Activated CD8-positive, alpha-beta memory T cell treated with anti-CD3 and anti-CD28 coated beads, Interleukin-2, amount 50 U/mL, for 1 hour (primary cell): ENCODE results near the gene BICRA.

Experiments used
- DNase-seq: peaks from one replicate; pipeline ENCODE4 v3.0.0-alpha.2; 2020; ENCODE audit errors: extremely low read depth

BICRA gene

DNA sequence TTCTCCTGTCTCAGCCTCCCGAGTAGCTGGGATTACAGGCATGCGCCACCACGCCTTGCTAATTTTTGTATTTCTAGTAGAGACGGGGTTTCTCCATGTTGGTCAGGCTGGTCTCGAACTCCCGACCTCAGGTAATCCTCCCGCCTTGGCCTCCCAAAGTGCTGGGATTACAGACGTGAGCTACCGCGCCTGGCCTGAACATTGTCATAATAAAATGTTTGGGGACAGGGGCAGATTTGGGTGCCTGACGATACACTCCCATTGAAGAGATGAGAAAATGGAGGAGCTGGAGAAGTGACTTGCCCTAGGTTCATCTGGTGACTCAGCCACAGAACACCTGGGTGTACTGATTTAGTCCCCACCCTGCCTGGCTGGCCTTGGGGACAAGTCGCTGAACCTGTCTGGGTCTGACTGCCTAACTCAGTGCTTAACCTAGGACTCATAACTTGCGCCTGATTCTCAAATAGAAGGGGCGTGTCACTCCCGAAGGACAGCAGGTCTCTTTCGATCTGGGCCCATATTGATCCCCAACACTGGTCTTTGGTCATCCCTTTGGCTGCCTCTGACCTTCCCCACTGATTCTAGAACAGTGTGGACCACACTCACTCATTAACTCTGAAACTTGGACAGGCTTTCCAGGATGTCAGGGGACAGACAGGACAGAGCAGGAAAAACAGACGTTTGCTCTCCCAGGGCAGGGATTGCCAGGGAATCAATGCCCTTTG lies 7.6 kb upstream of the BICRA start:
- DNase-seq, result no peak

DNA sequence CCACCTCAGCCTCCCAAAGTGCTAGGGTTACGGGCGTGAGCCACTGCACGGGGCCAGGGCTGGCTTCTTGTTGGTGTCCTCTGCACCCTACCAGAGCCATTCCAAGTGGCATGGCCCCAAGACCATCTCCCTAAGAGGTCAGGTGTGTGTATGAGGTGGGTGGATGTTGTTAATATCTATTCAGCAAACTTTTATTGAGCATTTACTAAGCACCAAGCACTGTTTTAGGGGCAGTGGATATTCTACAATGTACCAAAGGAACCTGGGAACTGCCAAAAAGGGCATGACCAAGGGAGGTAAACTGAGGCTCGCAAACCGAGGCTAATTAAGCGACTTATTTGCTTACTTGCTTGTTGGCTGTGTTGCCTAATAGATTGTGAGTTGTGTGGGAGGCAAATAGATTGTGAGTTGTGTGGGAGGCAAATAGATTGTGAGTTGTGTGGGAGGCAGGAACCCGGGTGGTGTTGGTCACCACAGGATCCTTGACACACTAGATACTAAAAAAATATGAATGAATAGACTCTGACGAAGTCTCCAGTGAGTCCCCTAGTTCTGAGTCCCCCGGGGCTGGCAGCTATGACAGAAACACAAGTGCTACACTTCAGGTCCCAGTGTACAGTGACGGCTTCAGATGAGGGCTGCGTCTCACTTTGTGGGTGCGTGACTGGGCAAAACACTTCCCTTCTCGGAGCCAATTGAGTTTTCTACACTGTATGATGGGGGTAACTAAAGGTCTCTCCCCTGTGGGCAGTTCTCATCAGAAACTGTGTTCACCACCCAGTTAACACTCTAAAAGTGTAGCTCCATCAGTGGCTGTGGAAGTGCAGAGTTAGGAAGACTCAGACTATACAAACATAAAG lies 5.0 kb upstream of the BICRA start:
- DNase-seq, result no peak

GRCh38 chr19:47607564-47608073 lies 1.3 kb upstream of the BICRA start:
- DNase-seq, result no peak

GRCh38 chr19:47608074-47608918 lies 638 bp upstream of the BICRA start:
- DNase-seq, result peak; percentile 56

DNA sequence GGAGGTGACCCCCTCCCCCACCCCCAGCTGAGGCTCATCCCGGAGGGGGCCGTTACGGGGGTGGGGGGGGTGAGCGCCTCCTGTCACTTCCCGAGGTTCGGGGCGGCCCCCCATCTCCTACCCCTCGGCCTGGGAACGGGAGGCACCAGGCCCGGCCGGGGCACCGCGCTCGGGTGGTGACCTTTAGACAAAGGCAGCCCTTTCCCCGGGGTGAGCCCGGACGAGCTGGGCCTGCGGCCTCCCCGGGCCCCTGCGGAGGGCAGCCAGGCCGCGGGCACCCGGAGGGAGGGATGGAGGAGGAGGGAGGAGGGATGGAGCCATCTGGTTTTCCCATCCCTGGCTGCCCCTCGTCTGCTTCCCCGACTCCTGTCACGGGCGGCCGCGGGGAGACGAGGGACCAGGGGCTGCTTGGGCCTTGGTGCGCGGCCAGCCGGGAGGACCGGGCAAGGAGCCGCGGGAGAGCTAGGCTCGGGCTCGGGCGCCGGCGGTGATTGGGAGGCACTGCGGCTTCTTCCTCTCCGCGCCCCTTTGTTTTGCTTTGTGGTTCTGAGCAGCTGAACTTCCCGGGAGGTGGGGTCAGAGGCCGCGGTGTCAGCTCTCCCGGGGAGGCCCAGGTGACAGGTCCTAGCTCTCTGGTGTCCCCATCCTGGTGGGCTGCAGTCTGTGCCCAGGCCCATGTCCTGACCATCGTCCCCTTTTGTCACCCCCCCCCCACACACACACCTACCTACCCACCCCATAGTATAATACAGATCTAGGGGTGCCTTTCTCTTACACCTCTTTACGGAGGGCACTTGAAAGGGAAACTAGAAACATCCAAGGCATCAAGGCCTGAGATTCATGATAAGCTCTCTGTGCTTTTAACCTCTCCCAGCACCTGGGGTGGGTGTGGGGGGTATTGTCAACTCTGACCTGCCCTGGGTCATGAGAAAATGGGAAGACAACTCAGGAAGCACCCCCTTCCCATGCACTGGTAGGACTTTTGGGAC lies 1.3 kb downstream of the BICRA start:
- DNase-seq, result no peak

DNA sequence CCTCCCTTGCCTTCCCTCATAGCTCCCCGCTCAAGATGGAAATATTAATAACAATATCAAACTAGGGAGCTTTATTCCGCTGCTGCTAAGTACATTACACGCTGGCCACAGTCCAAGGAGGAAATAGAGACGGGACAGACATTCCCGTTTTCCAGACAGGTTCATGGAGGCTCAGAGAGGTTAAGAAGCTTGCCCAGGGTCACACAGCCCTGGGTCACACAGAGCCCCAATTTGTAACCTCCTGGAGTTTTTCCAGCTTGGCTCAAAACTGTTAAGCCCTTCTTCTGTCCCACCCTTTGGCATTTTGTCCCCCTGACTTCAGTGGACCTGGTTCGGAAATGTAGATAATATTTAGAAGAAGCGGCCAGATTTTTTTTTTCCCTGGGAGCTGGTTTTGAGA lies 2.0 kb downstream of the BICRA start:
- DNase-seq, result no peak

DNA sequence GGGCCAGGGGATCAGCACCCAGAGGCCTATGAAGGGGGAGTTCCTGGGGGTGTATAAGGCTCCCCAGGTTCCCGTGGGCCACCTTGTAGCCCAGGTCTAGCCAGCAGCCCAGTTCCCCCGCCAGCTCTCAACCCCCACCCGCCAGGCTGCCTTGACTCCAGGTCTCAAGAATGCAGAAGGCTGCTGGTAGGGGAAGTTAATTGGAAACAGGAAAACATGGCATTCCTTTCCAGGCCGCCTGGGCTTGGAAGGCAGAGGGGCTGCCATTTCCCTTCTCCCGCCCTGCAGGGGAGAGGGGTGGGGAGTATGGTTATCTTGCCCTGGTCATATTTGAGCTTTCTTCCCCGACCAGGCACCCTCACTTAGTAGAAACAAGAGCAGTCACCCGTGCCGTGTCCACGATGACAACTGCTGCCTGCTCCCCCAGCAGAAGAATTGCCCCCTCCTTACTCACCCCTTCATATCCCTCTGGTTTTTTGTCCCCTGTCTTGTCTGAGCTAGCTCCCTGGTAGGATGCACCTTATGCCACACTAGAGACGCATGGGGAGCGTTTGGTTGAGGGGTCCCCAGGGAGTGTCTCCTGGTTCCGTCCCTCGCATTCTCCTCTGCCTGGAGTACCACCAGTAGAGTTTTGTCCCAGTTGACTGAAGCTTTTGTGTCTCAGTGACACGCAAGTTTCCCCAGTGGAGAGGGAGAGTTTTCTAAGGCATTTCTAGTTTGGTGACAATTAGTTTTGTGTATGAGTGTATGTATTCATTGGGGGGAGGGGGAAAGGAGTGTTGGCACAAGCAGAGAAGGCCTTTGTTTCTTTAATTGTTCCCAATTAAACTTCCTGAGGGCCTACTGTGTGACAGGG lies 4.5 kb downstream of the BICRA start:
- no peak for DNase-seq

DNA sequence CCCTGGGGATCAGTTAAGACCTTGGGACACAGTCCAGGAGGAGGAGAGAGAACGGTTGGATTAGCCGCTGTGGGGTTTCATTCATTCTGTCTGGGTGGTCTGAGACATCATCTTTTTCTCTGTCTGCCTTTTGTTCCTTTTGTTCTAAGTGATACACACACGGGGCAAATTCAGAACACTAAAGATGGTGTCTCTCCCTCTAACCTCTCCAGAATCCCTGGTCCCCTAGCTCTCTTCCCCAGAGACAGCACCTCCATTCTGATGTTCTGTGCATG lies 5.0 kb downstream of the BICRA start:
- DNase-seq, result no peak

DNA sequence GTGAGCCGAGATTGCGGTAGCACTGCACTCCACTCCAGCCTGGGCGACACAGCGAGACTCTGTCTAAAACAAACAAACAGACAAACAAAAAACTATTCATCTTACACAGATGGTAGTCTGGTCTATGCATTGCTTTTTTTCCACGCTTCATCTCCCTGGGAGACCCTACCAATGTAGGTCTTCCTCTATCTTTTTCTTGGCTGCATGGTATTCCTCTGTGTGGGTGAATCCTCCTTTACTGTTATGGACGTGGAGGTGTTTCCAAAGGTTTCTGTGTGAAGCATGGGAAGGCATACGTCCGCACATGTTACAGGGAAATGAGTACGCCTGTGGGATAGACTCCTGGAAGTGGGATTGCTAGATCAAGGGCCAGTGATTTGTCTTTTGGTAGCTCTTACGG lies 5.6 kb downstream of the BICRA start:
- DNase-seq, result no peak

- DNase-seq, result no peak
These were observed 6.3 kb downstream of the BICRA start for GRCh38 chr19:47615230-47615629.

DNA sequence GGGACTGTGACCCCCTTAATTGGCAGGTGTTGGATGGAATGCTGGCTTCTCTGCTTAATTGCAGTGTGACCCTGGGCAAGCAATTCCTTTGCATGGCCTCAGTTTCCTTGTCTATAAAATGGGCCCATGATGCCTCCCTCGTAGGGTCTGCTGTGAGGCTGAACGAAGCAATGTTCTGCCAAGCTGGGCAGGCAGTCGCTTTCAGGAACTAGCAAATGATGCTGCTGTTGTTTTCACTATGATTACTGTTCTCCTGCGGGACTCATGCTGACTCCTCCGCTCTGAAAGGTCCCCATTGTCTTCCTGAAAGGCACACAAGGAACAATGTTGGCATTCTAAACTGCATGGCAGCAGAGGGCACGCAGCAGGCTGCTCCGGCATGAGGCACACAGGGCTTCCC lies 6.8 kb downstream of the BICRA start:
- no peak for DNase-seq

- no peak for DNase-seq
These were observed 9.8 kb downstream of the BICRA start for GRCh38 chr19:47618771-47619170.

DNA sequence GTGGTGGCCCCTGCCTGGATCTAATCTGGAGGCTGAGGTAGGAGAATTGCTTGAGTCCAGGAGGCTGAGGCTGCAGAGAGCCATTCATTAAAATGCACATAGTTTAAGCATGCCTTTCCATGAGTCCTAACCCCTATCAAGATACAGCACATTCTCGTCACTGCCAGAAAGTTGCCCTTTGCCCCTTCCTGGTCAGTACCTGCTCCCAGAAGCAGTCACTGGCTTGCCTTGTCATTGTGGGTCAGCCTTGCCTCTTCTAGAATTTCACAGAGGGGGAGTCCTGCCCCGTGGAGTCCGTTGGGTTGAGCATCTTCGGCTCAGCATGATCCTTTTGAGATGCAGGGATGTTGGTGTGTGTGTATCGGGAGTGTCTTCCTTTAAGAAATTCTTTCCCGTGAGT lies 10.8 kb downstream of the BICRA start:
- DNase-seq, result no peak

DNA sequence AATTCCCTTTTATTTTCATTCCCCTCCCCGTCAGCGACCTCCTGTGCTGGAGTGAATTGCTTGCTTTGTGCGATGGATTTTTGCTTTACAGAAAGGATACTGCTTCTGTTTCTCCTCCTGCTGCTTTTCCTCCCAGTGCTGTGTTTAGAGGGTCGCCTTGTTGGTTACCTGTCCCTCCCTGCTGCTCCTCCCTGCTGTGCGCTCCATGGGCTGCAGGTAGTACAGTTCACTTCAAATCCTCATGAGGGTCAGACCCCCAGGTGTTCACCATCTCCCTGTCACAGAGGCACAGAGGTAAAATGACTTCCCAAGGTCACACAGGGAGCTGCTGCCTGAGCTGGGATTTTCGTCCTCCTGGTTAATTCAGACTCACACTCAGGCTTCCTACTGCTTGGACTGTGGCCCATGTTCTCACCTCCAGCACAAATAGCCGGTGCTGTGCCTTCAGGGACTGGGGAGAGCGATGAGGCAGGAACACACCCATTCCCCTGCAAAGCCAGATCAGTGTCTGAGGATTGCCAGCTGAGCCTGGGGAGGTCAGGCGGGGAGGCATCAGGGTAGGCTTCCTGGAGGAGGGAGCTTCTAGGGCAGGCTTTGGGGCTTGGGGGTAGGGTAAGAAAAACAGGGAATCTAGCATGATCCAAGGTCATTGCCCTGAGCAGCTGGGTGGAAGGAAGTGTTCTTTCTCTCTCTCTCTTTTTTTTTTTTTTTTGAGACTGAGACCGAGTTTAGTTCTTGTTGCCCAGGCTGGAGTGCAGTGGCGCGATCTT lies 14.4 kb downstream of the BICRA start:
- no peak for DNase-seq

- DNase-seq, result no peak
These were observed 15.0 kb downstream of the BICRA start for GRCh38 chr19:47623921-47624391.

- no peak for DNase-seq
These were observed 16.7 kb downstream of the BICRA start for GRCh38 chr19:47625650-47626049.

GRCh38 chr19:47626238-47626637 lies 17.3 kb downstream of the BICRA start:
- DNase-seq, result no peak

GRCh38 chr19:47628078-47628771 lies 19.3 kb downstream of the BICRA start:
- DNase-seq, result no peak

DNA sequence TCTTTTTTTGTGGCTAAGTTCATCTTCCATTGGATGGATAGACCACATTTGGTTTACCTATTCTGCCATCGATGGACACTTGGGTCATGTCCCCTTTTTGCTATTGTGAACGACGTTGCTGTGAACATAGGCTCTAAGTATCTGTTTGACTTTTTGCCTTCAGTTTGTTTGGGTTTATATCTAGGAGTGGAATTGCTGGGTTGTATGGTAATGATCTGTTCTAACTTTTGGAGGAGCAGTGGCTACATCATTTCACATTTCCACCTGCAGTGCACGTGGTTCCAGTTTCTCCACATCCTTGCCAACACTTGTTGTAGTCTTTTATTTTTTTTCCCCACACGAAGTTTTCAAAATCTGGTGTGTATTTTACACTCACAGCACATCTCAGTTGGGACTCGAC lies 21.7 kb downstream of the BICRA start:
- no peak for DNase-seq
